ENCODE results near the gene FAM114A2.

- TF ChIP-seq TAF1 (IDR thresholded peaks at IDR 0.05; ENCODE audit: borderline replicate concordance, low read depth, low read length) (no peak), RFX5 (IDR thresholded peaks at IDR 0.05; ENCODE audit: low read length) (no peak), REST (IDR thresholded peaks at IDR 0.05; ENCODE audit: low read depth, low read length) (no peak), JUND (IDR thresholded peaks at IDR 0.05) (no peak), EP300 (IDR thresholded peaks at IDR 0.05; ENCODE audit: borderline replicate concordance in 1 of 2, low read depth in 1 of 2, low read length in 1 of 2) (no peak), USF2 (IDR thresholded peaks at IDR 0.05; ENCODE audit: borderline replicate concordance, low read depth, low read length) (no peak), MXI1 (IDR thresholded peaks at IDR 0.05; ENCODE audit: low read depth, low read length) (no peak), ZBTB33 (IDR thresholded peaks at IDR 0.05; ENCODE audit: borderline replicate concordance, low read depth) (no peak), TEAD4 (IDR thresholded peaks at IDR 0.05; ENCODE audit: borderline replicate concordance, insufficient read depth) (no peak), FOSL2 (IDR thresholded peaks at IDR 0.05; ENCODE audit: borderline replicate concordance, low read depth) (no peak)
- TF ChIP-seq, protein P1, sequence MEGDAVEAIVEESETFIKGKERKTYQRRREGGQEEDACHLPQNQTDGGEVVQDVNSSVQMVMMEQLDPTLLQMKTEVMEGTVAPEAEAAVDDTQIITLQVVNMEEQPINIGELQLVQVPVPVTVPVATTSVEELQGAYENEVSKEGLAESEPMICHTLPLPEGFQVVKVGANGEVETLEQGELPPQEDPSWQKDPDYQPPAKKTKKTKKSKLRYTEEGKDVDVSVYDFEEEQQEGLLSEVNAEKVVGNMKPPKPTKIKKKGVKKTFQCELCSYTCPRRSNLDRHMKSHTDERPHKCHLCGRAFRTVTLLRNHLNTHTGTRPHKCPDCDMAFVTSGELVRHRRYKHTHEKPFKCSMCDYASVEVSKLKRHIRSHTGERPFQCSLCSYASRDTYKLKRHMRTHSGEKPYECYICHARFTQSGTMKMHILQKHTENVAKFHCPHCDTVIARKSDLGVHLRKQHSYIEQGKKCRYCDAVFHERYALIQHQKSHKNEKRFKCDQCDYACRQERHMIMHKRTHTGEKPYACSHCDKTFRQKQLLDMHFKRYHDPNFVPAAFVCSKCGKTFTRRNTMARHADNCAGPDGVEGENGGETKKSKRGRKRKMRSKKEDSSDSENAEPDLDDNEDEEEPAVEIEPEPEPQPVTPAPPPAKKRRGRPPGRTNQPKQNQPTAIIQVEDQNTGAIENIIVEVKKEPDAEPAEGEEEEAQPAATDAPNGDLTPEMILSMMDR (IDR thresholded peaks at IDR 0.05): no peak
- TF ChIP-seq, protein P2, sequence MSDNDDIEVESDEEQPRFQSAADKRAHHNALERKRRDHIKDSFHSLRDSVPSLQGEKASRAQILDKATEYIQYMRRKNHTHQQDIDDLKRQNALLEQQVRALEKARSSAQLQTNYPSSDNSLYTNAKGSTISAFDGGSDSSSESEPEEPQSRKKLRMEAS (IDR thresholded peaks at IDR 0.05; ENCODE audit: low read depth): no peak
Measured at GRCh38 chr5:154053468-154053867, 14.8 kb upstream of the FAM114A2 start.

Measured in SK-N-SH (cell line).